HG03565 (cell line): ENCODE results near the gene EMID1.
A peak's percentile ranks its signal among the peaks of the same experiment; 100 is the strongest.

Source experiments
- ATAC-seq: cut with Tn5 transposase; IDR thresholded peaks from one replicate; pipeline ENCODE4 v1.9.1; 2021; ENCODE audit warnings: mild to moderate bottlenecking, moderate library complexity; ENCODE audit not compliant: unreplicated experiment

The EMID1 gene

DNA sequence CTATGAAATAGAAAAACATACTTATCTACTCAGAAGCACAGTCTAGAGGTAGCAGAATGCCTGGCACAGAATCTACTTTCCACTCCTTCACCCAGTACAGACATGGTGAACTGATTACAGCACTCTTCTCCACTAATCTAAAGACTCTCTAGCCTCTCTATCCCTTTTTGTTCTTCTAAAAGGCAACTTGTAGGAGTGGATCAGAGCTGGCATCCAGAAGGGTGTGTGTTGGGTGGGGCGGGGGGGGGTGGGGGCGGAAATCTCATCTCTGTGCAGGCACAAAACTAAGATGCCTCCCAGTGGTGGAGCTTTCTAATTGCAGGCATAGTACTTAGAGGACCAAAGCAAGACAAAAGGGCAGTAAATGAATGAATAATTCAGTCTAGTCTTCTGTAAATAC is 11.5 kb upstream of the EMID1 start:
- ATAC-seq, result no peak

DNA sequence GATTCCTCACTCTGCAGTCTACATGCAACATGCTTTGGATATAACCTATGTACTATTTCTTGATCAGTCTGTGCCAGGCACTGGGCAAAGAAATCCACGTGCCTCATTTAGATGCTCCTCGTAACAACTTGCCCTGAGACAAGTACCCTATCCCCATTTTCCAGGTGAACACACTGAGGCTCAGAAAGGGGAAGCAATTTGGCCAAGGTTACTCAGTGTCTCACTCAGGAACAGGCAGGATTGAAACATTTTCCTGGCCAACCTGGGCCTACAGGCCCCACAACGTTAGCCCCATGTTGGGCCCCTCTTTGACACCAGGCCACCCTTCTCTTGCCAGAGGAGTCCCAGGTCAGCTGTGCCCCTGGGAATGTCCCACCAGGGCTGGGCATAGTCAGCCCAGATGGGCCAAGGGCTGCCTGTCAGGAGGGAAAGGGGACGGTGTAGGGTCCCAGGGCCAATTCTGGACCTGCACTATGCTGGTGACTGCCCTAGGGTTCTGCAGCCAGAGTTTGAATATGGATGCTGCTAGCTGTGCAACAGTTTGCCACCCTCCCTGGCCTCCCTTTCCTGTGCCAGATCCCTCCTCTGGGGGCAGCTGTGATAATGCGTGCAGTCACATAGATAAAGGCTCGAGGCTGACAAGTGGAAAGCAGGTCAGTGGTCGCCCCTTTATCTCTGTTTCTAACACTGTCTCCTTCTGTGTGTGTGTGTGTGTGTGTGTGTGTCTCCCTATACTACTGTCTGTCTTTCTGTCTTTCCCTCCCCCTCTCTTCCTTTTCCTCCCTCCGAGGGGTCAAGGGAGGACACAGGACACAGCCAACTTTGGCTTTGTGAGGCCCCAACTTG is 10.4 kb upstream of the EMID1 start:
- no peak for ATAC-seq

DNA sequence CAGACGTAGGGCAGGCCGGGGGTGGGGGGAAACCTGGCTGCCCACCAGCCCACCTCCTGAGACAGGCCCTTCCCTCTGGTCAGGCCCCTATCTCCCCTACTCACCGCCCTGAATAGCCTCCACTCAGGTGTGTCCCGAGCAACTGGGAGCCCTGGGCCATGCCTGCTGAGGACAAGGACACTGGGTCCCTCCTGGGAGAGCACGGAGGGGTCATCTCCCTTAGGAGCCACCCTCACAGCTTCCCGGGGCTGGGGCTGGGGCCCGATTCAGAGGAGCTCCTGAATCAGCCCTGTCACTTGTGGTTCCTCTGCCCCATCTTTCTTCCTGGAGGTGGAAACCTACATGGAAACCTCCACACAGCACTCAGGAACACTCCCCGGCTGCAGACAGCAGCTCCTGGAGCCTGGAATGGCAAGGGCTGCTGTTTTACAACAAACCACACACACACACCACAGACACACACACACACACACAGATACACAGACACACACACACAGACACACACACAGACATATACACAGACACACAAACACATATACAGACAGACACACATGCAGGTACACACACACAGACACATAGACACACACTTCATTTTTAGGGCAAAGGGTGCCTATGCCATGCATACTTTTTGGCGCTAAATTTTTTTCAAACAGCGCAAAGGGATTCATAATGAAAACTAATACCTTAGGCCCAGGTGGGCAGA is 9.6 kb upstream of the EMID1 start:
- no peak for ATAC-seq

DNA sequence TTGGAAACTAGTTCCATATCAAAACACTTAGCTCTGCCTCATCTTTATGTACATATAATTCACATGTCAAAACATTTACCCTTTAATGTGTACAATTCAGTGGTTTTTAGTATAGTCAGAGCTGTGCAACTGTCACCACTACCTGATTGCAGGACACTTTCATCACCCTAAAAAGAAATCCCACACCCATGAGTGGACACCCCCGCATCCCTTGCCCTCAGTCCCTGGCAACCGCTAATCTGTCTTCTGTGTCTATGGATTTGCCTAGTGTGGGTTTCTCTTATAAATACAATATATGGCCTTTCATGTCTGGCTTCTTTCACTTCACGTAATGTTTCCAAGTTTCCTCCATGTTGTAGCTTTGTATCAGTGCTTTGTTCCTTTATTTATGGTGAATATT is 8.6 kb upstream of the EMID1 start:
- ATAC-seq, result no peak

DNA sequence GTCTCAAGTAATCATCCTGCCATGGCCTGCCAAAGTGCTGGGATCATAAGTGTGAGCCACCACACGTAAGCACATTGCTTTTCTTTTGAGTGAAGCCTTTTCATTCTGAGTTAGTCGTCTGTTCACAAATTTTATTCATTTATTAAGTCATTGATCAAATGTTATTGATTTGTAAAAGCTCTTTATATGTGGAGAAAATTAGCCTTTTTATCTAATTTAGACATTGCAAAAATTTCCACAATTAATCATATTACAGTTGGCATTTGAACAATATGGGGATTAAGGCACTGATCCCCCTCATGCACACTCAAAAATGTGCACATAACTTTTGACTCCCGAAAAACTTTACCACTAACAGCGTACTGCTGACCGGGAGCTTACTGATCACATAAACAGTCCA is 7.5 kb upstream of the EMID1 start:
- ATAC-seq, result no peak

DNA sequence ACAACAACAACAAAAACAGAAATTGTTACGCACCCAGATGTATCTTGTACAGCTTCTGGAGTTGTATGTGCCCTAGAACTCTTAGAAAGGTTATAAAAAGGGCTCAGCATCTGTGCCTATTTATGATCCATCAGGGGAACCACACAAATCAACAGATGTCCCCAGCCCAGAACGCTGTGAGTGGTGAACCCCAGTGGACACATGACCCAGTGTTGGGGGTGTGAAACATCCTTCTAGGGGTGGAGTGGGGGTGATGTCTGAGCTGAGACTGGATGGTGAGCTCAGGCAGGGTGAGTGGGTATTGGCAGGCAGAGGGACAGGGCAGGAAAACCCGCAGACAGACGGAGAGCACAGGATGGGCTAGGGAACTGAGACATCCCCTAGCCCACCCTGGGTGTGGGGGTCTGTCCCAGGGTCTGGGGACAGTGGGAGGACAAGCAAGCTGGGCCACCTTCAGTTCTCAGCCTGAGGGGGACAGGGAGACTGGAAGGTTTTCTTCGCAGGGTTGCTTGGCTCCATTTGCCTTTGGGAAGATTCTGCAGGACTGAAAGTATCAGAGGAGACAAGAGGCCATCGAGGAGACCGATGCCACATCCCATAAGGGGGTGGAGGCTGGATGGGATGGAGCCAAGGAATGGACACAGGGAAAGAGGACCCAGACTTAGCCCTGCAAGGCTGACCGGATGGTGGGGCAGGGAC is 5.8 kb upstream of the EMID1 start:
- no peak for ATAC-seq

DNA sequence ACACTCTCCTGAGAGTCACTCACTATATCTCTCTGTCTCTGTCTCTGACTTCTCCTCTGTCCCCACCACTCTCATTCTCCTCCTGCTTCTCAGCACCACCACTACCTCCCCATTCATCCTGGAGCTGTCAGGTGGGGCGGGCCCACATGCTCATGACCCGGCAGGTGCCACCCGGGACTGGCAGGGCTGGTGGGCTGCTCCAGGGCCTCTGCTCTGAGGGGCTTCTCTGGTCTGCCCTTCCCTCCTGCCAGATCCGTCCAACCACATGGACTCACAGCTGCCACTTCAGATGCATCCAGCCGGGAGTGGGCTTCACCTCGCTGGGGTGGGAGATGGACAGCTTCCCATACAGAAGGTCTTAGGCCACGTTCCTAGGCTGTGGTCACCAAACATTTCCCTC is 4.8 kb upstream of the EMID1 start:
- no peak for ATAC-seq

DNA sequence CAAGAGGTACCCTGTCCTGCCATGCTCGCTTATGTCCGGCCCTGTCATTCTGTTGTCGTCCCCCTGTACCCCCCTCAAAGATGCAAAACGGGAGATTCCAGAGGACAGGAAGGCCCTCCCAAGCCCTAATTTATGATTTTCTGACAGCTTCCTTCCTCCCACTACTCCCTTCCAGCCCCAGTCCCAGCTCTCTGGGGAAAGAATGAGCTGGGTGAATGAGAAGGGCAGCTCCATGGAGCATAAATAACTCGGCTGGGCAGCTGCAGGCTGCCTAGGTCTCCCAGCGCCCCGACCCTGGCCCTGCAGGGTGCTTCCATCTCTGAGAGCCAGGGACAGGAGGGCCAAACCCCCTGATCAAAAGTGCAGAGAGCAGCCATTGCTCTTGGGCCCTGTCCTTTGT is 3.9 kb upstream of the EMID1 start:
- no peak for ATAC-seq

DNA sequence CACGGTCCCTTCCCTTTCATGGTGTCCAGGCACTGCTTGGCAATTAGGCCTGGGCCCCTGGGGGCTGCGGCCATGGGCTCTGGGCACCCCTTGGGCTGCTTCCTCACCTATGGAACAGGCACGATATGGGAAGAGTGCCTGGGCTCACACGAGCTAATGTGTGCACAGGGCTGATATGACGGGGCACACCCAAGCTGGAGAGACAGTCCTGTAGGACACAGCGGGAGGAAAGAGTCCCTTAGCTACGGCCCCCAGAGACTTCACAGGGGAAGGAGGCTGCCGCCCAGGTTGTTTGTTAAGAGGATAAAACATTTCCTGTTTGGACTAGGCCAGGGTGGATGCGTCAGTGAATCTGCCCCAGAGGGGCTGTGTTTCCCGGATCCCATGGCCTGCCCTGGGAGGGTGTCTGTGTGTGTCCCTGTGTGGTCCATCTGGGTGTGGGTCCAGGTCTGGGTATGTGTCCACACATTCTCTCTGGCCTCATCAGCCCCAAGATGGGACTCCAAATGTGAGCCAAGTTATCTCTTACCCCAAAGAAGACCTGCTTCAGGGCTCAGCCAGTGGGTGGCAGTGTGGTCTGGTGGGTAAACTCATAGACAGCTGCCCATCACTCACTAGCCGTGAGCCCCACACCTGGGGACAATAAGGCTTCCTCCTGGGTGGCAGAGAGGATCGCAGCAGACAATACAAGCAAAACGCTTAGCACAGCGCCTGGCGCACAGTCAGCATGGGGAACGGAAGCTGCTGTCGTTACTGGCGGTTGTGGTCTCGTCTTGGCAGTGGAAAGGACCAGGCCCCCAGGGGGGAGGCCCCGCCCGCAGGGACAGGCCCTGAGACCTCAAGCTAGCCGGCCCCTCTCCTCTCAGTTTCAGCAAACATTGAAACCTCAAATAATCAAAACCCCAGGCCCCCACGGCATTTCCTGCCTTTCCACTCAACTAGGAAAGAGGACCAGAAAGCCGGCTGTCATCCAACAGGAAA is 3.2 kb upstream of the EMID1 start:
- ATAC-seq, result peak; percentile 68

DNA sequence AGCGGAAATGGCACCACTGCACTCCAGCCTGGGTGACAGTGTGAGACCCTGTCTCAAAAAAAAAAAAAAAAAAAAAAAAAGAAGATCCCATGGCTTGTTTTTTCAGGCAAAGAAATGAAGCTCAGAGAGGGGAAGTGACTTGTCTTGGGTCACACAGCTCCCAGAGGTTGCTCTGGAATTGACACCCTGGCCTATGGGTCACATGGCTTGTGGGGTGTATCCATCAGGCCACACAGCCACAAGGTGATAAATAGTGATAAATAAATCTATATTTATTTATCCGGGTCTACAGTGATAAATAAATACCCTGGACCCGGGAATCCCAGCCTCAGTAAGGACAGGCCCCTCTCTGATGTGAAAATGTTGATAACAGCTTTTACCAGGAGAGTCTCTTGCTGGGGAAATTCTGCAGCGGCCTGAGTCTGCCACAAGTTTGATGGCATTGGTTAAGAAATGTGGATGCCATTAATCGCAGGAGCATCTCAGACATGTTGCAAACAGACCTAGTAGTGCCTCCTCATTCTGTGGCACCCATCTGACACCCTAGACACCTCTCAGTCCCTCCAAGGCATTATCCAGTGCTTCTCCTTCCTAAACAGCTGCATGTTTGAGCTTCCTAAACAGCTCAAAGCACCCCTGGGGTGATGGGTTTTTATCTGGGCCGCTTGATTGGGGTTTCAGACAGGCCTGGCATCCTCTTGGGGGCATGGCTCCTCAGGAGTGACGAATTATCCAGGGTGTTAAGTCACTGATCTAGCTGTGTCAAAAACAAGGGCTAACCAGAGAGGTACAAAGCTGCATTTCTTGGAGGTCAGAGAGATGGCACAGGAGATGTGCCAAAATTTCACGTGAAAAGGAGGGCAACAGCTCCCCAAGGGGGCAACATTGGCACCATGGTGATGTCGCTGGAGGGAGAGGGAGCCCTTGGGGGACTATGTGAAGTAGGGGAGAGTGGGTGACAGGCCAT is 1.9 kb upstream of the EMID1 start:
- ATAC-seq, result no peak

DNA sequence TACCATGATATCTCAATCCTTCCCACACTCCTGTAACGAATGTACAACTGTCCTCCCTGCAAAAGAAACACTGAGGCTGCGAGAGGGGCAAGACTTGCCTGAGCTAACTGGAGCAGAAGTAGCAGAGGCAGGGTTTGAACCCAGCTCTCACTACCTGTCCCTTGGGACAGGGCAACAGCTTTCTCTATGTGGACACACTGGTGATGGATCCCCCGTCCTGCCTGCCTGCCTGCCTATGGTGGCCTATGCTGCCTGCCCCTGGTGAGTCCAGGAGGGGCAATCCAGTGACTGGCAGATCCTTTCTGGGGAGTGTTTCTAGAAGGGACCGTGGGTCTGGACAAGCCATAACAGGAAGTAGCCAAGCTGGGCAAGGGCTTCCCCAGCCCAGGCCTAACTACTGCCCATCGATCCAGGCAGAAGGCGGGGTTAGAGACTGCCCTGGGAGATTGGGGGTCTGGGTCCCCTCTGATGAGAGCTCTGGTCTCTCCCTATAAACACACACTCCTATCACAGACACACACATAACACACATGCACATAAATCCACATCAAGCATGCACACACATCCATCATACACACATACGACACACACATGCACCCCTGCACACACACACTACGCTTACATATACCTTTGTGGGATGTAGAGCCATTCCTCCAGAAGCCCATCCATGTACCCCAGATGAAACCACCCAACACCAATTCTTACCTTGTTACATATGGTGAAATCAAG is 1.1 kb upstream of the EMID1 start:
- no peak for ATAC-seq

DNA sequence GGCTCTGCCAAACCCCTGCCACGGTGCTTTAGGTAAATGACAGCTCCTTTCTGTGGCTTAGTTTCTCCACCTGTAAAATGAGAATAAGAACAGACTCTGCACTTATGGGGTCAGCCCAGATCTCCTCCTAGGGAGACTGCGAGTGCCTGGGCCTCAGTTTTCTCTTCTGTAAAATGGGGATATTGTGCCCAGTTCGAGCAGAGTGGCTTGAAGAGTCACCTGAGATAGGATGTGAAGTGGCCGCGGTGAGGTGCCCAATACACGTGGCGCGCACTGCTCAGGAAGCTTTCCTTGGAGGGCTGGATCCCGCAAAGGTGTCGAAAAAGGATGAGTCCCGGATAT is 473 bp upstream of the EMID1 start:
- ATAC-seq, result no peak

DNA sequence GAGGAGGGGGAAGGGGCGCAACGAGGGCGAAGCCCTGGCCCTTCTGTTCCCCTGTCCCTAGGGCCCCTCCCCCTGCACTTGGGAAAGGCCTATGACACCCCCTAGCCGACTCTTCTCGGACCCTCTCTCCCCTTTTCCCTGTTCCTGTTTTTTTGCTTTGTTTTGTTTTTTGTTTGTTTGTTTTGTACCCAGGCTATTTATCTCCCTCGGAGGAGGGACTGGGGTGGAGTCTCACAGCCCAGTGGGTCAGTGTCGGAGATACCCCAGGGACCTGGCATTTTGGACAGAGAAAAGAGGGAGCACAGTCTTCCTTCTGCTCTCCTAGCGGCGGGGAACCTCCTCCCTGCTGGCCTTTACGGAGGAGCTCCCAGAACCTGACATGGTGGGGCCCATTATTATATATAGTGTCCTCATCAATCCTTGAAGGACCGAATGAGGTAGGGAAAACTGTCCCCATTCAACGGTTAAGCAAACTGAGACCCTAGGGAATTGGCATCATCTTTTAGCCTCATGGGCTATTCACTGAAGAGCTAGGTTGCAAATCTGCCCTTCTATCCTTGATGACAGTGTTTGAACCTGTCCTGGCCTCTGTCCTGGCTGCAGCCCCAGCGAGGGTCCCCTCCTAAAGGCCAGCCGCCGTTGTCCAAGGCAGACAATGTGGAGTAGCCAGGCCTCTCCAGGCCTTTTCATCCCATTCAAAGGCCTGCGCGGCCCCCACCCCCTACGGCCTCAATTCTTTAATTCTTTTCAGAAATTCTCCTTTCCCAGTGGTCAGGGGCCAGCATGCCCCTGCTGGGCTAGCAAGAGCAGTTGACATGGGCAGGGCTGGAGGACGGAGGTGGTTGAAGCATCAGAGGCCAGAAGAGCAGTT is 911 bp downstream of the EMID1 start:
- no peak for ATAC-seq

DNA sequence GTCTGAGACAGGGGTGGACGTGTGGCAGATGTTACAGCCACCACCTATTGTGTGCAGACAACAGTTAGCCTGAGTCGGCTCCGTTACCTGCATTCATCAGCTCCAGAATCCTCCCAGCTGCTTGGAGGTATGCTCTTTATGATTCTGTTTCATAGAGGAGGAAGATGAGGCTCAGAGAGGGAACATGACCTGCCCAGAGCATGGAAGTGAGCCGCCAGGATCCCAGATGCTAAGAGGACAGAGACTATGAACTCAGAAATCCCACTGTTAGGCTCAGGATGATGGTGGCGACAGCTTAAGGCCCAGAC is 1.5 kb downstream of the EMID1 start:
- no peak for ATAC-seq

DNA sequence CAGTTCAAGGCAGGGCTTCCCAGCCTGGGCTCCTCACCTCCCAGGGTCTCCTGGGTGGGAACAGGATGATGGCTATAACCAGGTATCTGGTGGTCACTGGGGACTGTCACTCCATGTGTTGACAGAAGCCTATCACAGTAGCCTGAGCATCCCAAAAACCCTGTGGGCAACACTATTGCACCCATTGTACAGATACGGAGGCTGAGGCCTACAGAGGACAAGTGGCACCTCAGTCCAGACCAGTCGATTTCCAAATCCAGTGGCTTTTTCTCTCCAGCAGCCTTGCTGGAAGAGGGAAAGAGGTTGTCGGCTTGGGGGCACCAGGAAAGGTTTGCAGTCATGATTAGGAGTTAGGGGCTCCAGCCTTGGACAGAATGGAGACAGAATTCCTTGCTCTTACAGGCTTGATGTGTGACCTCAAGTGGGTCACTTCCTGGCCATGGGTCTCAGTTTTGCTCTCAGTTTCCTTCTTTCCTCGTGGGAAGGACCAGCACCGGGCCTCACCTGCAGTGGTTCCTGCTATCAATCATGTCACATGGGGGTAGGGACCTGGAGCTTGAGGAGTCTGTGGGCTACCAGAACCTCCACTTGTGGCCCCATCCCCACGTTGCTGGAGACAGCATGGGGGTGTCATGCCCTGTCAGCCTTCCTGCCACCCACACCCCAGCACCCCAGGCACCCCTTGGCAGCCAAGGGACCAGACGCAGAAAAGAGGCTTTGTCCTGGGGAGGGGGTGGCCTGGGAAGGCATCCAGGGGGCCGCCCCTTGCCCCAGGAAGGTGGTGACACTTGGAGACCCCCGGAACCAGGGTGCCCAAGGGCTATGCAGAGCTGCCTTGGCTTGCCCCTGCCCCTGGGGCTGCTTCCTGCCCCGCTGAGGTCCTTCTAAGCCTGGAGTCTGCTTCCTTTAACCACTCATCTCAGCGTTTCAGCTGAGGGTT is 2.1 kb downstream of the EMID1 start:
- no peak for ATAC-seq

DNA sequence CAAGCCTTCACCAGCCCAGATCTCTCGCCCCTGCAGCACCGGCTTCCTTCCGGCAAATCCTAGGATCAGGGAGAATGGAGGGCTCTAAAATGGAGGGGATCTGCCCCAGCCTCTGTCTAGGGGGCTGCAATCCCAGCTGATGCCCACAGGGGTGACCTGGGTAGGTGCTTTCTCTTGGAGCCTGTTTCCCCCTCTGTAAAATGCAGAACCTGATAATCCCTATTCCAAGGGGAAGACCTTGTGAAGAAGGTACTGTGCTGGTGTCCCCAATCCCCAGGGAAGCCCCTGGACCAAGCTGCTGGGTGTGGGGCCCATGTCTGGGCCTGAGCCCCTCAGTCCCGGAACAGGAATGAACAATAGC is 2.8 kb downstream of the EMID1 start:
- no peak for ATAC-seq

DNA sequence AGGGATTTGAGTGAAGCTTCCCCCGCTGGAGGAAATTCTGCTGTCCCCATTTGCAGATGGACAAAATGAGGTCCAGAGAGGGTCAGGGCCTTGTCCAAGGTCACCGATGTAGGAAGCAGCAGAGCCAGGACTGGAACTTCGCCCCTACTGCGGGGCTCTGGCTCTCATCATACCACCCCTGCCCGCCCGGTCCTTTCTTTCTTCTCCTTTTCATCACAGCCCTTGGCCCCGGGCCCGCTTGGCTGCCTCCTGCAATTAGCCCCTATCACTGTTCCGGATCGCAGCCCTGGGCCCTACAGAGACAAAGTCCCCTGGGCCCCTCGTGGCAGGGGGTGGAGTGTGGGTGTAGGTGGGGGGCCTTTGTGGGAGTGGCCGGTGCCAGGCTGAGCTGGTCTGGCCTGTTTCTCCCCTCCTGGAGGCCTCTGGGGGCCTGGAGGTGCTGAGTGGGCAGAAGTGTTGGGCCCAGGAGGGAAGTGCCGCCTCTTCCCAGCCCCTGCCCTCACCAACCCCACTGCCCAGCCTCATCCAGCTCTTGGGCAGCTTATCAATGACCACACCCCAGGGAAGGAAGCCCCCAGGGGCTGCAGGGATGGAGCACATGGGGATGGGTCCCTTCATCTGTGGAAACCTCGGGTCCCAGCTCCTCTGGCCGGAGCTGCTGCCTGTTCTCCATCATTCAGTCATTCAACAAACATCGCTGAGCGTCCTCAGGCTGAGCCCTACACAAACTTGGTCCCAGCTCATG is 3.4 kb downstream of the EMID1 start:
- ATAC-seq, result no peak
